ENCODE measurements around the gene PROCA1. TPM values are rescaled to one million over a fixed set of nuclear protein-coding genes. Genes with fewer than 3 reads are reported as not detected.

Gene PROCA1
- total and polyA plus RNA-seq, 9 of the 15 experiments (the other 6 are each of a cell fraction or from before 2014, with no cell fraction given): 0.78 to 16.2 (median 5.6) TPM

DNA sequence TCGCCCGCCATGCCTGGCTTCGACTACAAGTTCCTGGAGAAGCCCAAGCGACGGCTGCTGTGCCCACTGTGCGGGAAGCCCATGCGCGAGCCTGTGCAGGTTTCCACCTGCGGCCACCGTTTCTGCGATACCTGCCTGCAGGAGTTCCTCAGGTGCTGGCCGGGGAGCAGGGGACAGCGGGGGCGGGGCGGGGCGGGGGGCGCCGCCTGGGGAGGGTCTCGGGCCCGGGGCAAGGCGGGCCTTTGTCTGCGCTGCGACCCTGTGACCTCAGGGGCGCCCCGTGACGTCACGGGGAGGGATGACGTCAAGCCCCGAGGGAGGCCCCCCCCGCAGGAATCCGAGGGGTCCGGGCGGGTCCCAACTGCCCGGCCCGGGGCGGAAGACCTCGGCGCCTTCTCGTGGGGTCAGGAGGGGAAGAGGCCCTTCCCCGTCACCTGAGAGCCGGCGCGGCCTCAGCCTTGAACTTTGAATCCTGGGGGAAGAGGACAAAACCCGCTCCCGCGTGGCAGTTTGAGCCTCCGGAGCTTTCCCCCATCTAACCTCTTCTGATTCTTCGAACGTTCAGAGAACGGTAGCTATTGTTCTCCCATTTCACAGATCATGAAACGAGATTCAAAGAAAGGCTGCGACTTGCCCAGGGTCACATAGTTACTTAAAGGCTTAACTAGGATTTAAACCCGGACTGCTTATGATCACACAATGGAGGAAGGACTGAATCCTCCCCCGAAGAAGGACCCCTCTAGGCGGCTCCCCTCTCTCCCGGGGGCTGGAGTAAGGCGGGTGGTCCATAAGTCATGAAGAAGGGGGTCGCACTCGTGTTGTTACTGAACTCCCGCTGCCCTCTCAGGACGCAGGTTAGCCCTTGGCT is 32.6 kb upstream of the PROCA1 start (continued):
- TF ChIP-seq C11orf30 (IDR thresholded peaks at IDR 0.05; ENCODE audit: low read depth) (no peak), HNRNPL (IDR thresholded peaks at IDR 0.05; ENCODE audit: low read depth, low read length) (no peak), BRD4 (IDR thresholded peaks at IDR 0.05) (no peak), NR2F6 (CRISPR knock-in tag; IDR thresholded peaks at IDR 0.05) (no peak), FIP1L1 (IDR thresholded peaks at IDR 0.05; ENCODE audit: low read depth, low read length, poor library complexity, severe bottlenecking) (peak; percentile 75), SAFB (IDR thresholded peaks at IDR 0.05; ENCODE audit: borderline replicate concordance, low read depth, low read length) (peak; percentile 53; the same call in 1 of the 2 replicates), WHSC1 (IDR thresholded peaks at IDR 0.05; ENCODE audit: low read length) (no peak), NFRKB (IDR thresholded peaks at IDR 0.05; ENCODE audit: low read depth) (no peak), SUPT5H (IDR thresholded peaks at IDR 0.05) (peak; percentile 61), GATAD2A (IDR thresholded peaks at IDR 0.05) (peak; percentile 81; the same call in 1 of the 2 replicates), ZNF311 (CRISPR knock-in tag; IDR thresholded peaks at IDR 0.05) (no peak), ZNF184 (CRISPR knock-in tag; IDR thresholded peaks at IDR 0.05) (no peak), EGR1 (conservative IDR thresholded peaks at IDR 0.05) (0 out of 2 replicates have a peak, but pooled peaks have one; percentile 7), ZNF174 (CRISPR knock-in tag; IDR thresholded peaks at IDR 0.05) (no peak), ZNF75A (CRISPR knock-in tag; IDR thresholded peaks at IDR 0.05) (no peak), E2F6 (IDR thresholded peaks at IDR 0.05; ENCODE audit: borderline replicate concordance in 1 of 2, extremely low read depth in 1 of 2, insufficient read depth in 1 of 2, insufficient read length in 1 of 2, low read depth in 1 of 2, low read length in 1 of 2, poor library complexity in 1 of 2, severe bottlenecking in 1 of 2) (no peak), HEY1 (CRISPR knock-in tag; IDR thresholded peaks at IDR 0.05; ENCODE audit: borderline replicate concordance) (no peak), MBD1 (CRISPR knock-in tag; IDR thresholded peaks at IDR 0.05) (no peak), E4F1 (CRISPR knock-in tag; IDR thresholded peaks at IDR 0.05; ENCODE audit: borderline replicate concordance) (no peak)
- TF ChIP-seq, protein P1, sequence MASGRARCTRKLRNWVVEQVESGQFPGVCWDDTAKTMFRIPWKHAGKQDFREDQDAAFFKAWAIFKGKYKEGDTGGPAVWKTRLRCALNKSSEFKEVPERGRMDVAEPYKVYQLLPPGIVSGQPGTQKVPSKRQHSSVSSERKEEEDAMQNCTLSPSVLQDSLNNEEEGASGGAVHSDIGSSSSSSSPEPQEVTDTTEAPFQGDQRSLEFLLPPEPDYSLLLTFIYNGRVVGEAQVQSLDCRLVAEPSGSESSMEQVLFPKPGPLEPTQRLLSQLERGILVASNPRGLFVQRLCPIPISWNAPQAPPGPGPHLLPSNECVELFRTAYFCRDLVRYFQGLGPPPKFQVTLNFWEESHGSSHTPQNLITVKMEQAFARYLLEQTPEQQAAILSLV (tag; IDR thresholded peaks at IDR 0.05): no peak
